DND-41 (cell line): Measurements from ENCODE around the gene DSPP.

Experiments used
- ATAC-seq: fragments of 200-7000 bp; cut with Tn5 transposase; 3 replicates; pipeline ENCODE4 v1.9.1; 2021; ENCODE audit warnings: low read depth; ENCODE audit not compliant: insufficient read depth
- DNase-seq: peaks from one replicate; pipeline ENCODE4 v3.0.0-alpha.2; 2020
- H2AFZ ChIP-seq: 2 replicates; pipeline ENCODE4 v1.6.0; 2012; ENCODE audit warnings: low read depth, low read length
- H3K27ac ChIP-seq: 2 replicates; pipeline ENCODE4 v1.5.1; 2012; ENCODE audit warnings: low read length, inconsistent platforms
- H3K27me3 ChIP-seq: fragments of 200-600 bp; sonication (generic); 2 replicates; pipeline ENCODE4 v1.6.0; 2012; ENCODE audit warnings: low read length, mild to moderate bottlenecking, inconsistent platforms; ENCODE audit not compliant: insufficient read depth, poor library complexity
- H3K36me3 ChIP-seq: 2 replicates; pipeline ENCODE4 v1.5.1; 2012; ENCODE audit warnings: low read length, inconsistent platforms; ENCODE audit not compliant: insufficient read depth
- H3K4me1 ChIP-seq: 2 replicates; pipeline ENCODE4 v1.5.1; 2012; ENCODE audit warnings: mild to moderate bottlenecking, low read length; ENCODE audit not compliant: insufficient read depth
- H3K4me2 ChIP-seq: 2 replicates; pipeline ENCODE4 v1.6.0; 2012; ENCODE audit warnings: mild to moderate bottlenecking, moderate library complexity, low read length, inconsistent platforms; ENCODE audit not compliant: insufficient read depth
- H3K4me3 ChIP-seq, 2 experiments: fragments of 200-600 bp in 1 of 2; shearing (Covaris generic) in 1 of 2; 2 replicates each; pipeline ENCODE4 v1.5.1; 2012 to 2016; ENCODE audit warnings: inconsistent platforms in 2 of 2, low read length in 2 of 2, mild to moderate bottlenecking in 2 of 2, low read depth in 1 of 2, moderate library complexity in 1 of 2
- H3K79me2 ChIP-seq: 2 replicates; pipeline ENCODE4 v1.6.0; 2012; ENCODE audit warnings: low read length, inconsistent platforms; ENCODE audit not compliant: insufficient read depth
- H3K9ac ChIP-seq: 2 replicates; pipeline ENCODE4 v1.6.0; 2012; ENCODE audit warnings: low read depth, mild to moderate bottlenecking, inconsistent platforms, low read length, moderate library complexity
- H3K9me3 ChIP-seq: 2 replicates; pipeline ENCODE4 v1.5.1; 2012; ENCODE audit warnings: low read length, moderate library complexity, mild to moderate bottlenecking, inconsistent platforms; ENCODE audit not compliant: insufficient read depth, severe bottlenecking
- H4K20me1 ChIP-seq: 2 replicates; pipeline ENCODE4 v1.6.0; 2012; ENCODE audit warnings: low read length; ENCODE audit not compliant: insufficient read depth
- CTCF ChIP-seq: IDR thresholded peaks from 2 replicates; pipeline ENCODE4 v1.5.1; 2012; ENCODE audit warnings: borderline replicate concordance, low read length, moderate library complexity, mild to moderate bottlenecking; ENCODE audit not compliant: poor library complexity, severe bottlenecking; ENCODE audit errors: extremely low read depth
- EZH2 ChIP-seq: IDR thresholded peaks from 3 replicates; pipeline ENCODE4 v1.6.1; 2012; ENCODE audit warnings: borderline replicate concordance, low read depth, mild to moderate bottlenecking, moderate library complexity, low read length, inconsistent platforms; ENCODE audit not compliant: severe bottlenecking

Gene DSPP

GRCh38 chr4:87631668-87632067 is 23.3 kb downstream of the DSPP start:
- H2AFZ ChIP-seq, result no peak overlapping the region
- ATAC-seq, result no peak

GRCh38 chr4:87632469-87632868 is 24.1 kb downstream of the DSPP start:
- Histone ChIP-seq H3K9me3 (no peaks in the 10 kb centered on the region), H3K27me3 (no peaks in the 10 kb centered on the region), H4K20me1 (no peaks in the 10 kb centered on the region), H3K4me2 (no peak overlapping the region), H3K9ac (no peak overlapping the region), H3K36me3 (no peaks in the 10 kb centered on the region), H3K4me3 (no peak overlapping the region), H3K27ac (no peak overlapping the region), H2AFZ (no peak overlapping the region), H3K4me1 (no peaks in the 10 kb centered on the region), H3K79me2 (no peaks in the 10 kb centered on the region)
- ATAC-seq (no peak), DNase-seq (no peak)
- TF ChIP-seq EZH2 (no peak), CTCF (no peak)

More at GRCh38 chr4:87631668-87632067, 23.3 kb downstream of the DSPP start:
- Histone ChIP-seq H3K4me2 (no peak overlapping the region), H3K27ac (no peak overlapping the region), H3K27me3 (no peaks in the 10 kb centered on the region), H3K4me3 (no peak overlapping the region), H3K4me1 (no peaks in the 10 kb centered on the region), H3K36me3 (no peaks in the 10 kb centered on the region), H3K79me2 (no peaks in the 10 kb centered on the region), H3K9me3 (no peaks in the 10 kb centered on the region), H3K9ac (no peak overlapping the region), H4K20me1 (no peaks in the 10 kb centered on the region)
- TF ChIP-seq CTCF, result no peak
- TF ChIP-seq EZH2, result no peak
- no peak for DNase-seq

- no peak overlapping the region for H3K4me3 ChIP-seq
- no peaks in the 10 kb centered on the region for H3K79me2 ChIP-seq
- no peak overlapping the region for H3K4me2 ChIP-seq
- H2AFZ ChIP-seq, result no peak overlapping the region
- no peaks in the 10 kb centered on the region for H3K27me3 ChIP-seq
- no peaks in the 10 kb centered on the region for H3K36me3 ChIP-seq
- no peak overlapping the region for H3K9ac ChIP-seq
- H3K4me1 ChIP-seq, result no peaks in the 10 kb centered on the region
- no peak overlapping the region for H3K27ac ChIP-seq
- H4K20me1 ChIP-seq, result no peaks in the 10 kb centered on the region
- ATAC-seq, result no peak
- no peak for TF ChIP-seq EZH2
- TF ChIP-seq CTCF, result no peak
- H3K9me3 ChIP-seq, result no peaks in the 10 kb centered on the region
- no peak for DNase-seq
Observed at GRCh38 chr4:87633243-87633642, 24.9 kb downstream of the DSPP start.

GRCh38 chr4:87644286-87644685 is 36.0 kb downstream of the DSPP start:
- Histone ChIP-seq H3K27ac (no peak overlapping the region), H4K20me1 (no peaks in the 10 kb centered on the region), H3K9ac (no peak overlapping the region), H3K27me3 (no peaks in the 10 kb centered on the region), H3K36me3 (no peaks in the 10 kb centered on the region), H3K4me3 (no peak overlapping the region), H3K4me2 (no peak overlapping the region), H3K9me3 (no peaks in the 10 kb centered on the region), H2AFZ (no peak overlapping the region), H3K4me1 (no peaks in the 10 kb centered on the region), H3K79me2 (no peaks in the 10 kb centered on the region)
- DNase-seq (no peak), ATAC-seq (no peak)
- TF ChIP-seq CTCF, result no peak
- TF ChIP-seq EZH2, result no peak
